ENCODE data around the gene SUMO2.
"Not testable (repeated sequence)": the region's sequence is repeated elsewhere in the genome, so short reads cannot be mapped to it uniquely, and the experiment has no call there.

The SUMO2 gene

GRCh38 chr17:75133001-75133400 lies 49.8 kb downstream of the SUMO2 start:
- no peak for FAIRE-seq
- TF ChIP-seq TAF1 (IDR thresholded peaks at IDR 0.05; ENCODE audit: low read depth, low read length) (no peak), POLR2A (IDR thresholded peaks at IDR 0.05; ENCODE audit: low read depth, low read length) (no peak), POLR2AphosphoS5 (IDR thresholded peaks at IDR 0.05; ENCODE audit: low read depth, low read length) (no peak), POU2F2 (IDR thresholded peaks at IDR 0.05; ENCODE audit: low read depth, low read length) (no peak), SPI1 (IDR thresholded peaks at IDR 0.05; ENCODE audit: low read depth, low read length) (no peak), PAX5 (IDR thresholded peaks at IDR 0.05; ENCODE audit: insufficient read depth, low read length, severe bottlenecking) (no peak)

GRCh38 chr17:75132018-75133000 lies 50.5 kb downstream of the SUMO2 start:
- not testable (repeated sequence) for FAIRE-seq; DNase-seq (ENCODE audit: insufficient read length, low spot score)

More at GRCh38 chr17:75133001-75133400, 49.8 kb downstream of the SUMO2 start:
- DNase-seq (ENCODE audit: insufficient read length, low spot score): no peak

- DNase-seq (ENCODE audit: insufficient read length, low spot score): peak; percentile 94
- TF ChIP-seq SPI1 (IDR thresholded peaks at IDR 0.05; ENCODE audit: low read depth, low read length) (0 out of 2 replicates have a peak, but pooled peaks have one; percentile 8), POLR2A (IDR thresholded peaks at IDR 0.05; ENCODE audit: low read depth, low read length) (peak; percentile 71; the same call in 1 of the 2 replicates), TAF1 (IDR thresholded peaks at IDR 0.05; ENCODE audit: low read depth, low read length) (peak; percentile 72; the same call in 1 of the 2 replicates), POLR2AphosphoS5 (IDR thresholded peaks at IDR 0.05; ENCODE audit: low read depth, low read length) (peak; percentile 94), PAX5 (IDR thresholded peaks at IDR 0.05; ENCODE audit: insufficient read depth, low read length, severe bottlenecking) (no peak), POU2F2 (IDR thresholded peaks at IDR 0.05; ENCODE audit: low read depth, low read length) (peak; percentile 98)
- FAIRE-seq: peak; percentile 88
Observed at GRCh38 chr17:75131278-75132017, 51.3 kb downstream of the SUMO2 start, which contains the start of gene NT5C. NT5C (minus strand) TSS chr17:75131742; CDS start chr17:75131707, 35 bp downstream.

- FAIRE-seq (no peak), DNase-seq (ENCODE audit: insufficient read length, low spot score) (peak; percentile 57)
- no peak for TF ChIP-seq POU2F2 (IDR thresholded peaks at IDR 0.05; ENCODE audit: low read depth, low read length)
- TF ChIP-seq POLR2AphosphoS5 (IDR thresholded peaks at IDR 0.05; ENCODE audit: low read depth, low read length): no peak
- no peak for TF ChIP-seq POLR2A (IDR thresholded peaks at IDR 0.05; ENCODE audit: low read depth, low read length)
- TF ChIP-seq PAX5 (IDR thresholded peaks at IDR 0.05; ENCODE audit: insufficient read depth, low read length, severe bottlenecking): no peak
- no peak for TF ChIP-seq TAF1 (IDR thresholded peaks at IDR 0.05; ENCODE audit: low read depth, low read length)
- no peak for TF ChIP-seq SPI1 (IDR thresholded peaks at IDR 0.05; ENCODE audit: low read depth, low read length)
Observed at GRCh38 chr17:75130632-75131277, 52.0 kb downstream of the SUMO2 start.

- TF ChIP-seq SPI1 (IDR thresholded peaks at IDR 0.05; ENCODE audit: low read depth, low read length) (no peak), PAX5 (IDR thresholded peaks at IDR 0.05; ENCODE audit: insufficient read depth, low read length, severe bottlenecking) (no peak), POLR2A (IDR thresholded peaks at IDR 0.05; ENCODE audit: low read depth, low read length) (no peak), TAF1 (IDR thresholded peaks at IDR 0.05; ENCODE audit: low read depth, low read length) (no peak), POLR2AphosphoS5 (IDR thresholded peaks at IDR 0.05; ENCODE audit: low read depth, low read length) (no peak), POU2F2 (IDR thresholded peaks at IDR 0.05; ENCODE audit: low read depth, low read length) (no peak)
- FAIRE-seq (no peak), DNase-seq (ENCODE audit: insufficient read length, low spot score) (no peak)
Observed at GRCh38 chr17:75130059-75130631, 52.6 kb downstream of the SUMO2 start.

GRCh38 chr17:75129576-75129975 lies 53.2 kb downstream of the SUMO2 start:
- no peak for DNase-seq (ENCODE audit: insufficient read length, low spot score)
- no peak for TF ChIP-seq SPI1 (IDR thresholded peaks at IDR 0.05; ENCODE audit: low read depth, low read length)
- peak; percentile 19; the same call in 1 of the 2 replicates for TF ChIP-seq POLR2A (IDR thresholded peaks at IDR 0.05; ENCODE audit: low read depth, low read length)
- no peak for FAIRE-seq

- DNase-seq (ENCODE audit: insufficient read length, low spot score) (no peak), FAIRE-seq (no peak)
- TF ChIP-seq TAF1 (IDR thresholded peaks at IDR 0.05; ENCODE audit: low read depth, low read length) (no peak), POLR2AphosphoS5 (IDR thresholded peaks at IDR 0.05; ENCODE audit: low read depth, low read length) (peak; percentile 48; the same call in 1 of the 2 replicates), SPI1 (IDR thresholded peaks at IDR 0.05; ENCODE audit: low read depth, low read length) (no peak)
Observed at GRCh38 chr17:75128694-75129505, 53.9 kb downstream of the SUMO2 start.

- not testable (repeated sequence) for FAIRE-seq; DNase-seq (ENCODE audit: insufficient read length, low spot score)
Observed at GRCh38 chr17:75127936-75128335, 54.8 kb downstream of the SUMO2 start.

GRCh38 chr17:75126954-75127353 lies 55.8 kb downstream of the SUMO2 start:
- DNase-seq (ENCODE audit: insufficient read length, low spot score) (no peak), FAIRE-seq (no peak)
- TF ChIP-seq POLR2AphosphoS5 (IDR thresholded peaks at IDR 0.05; ENCODE audit: low read depth, low read length) (no peak), SPI1 (IDR thresholded peaks at IDR 0.05; ENCODE audit: low read depth, low read length) (no peak), POLR2A (IDR thresholded peaks at IDR 0.05; ENCODE audit: low read depth, low read length) (no peak), PAX5 (IDR thresholded peaks at IDR 0.05; ENCODE audit: insufficient read depth, low read length, severe bottlenecking) (no peak), TAF1 (IDR thresholded peaks at IDR 0.05; ENCODE audit: low read depth, low read length) (no peak), POU2F2 (IDR thresholded peaks at IDR 0.05; ENCODE audit: low read depth, low read length) (no peak)
